Upper lobe of left lung (tissue), 4 donors: ENCODE data around the gene KIF18A.

ENCODE experiments used
- POLR2A ChIP-seq, 4 donors: fragments of 450-650 bp; IDR thresholded peaks; one replicate each; pipeline ENCODE4 v1.5.1; 2016 to 2017; ENCODE audit warnings: antibody characterized with exemption in 4 of 4, mild to moderate bottlenecking in 2 of 4
- POLR2AphosphoS5 ChIP-seq, 2 donors: sonication (generic); formaldehyde crosslinking; IDR thresholded peaks; one replicate each; pipeline ENCODE4 v1.5.1; 2017; ENCODE audit warnings: antibody characterized with exemption in 2 of 2
- TF ChIP-seq, protein P1 (sequence below), 6 experiments: fragments of 450-650 bp in 4 of 6; fragments of 200-600 bp in 2 of 6; sonication (generic) in 2 of 6; IDR thresholded peaks; one replicate each; pipeline ENCODE4 v1.5.1; 2016 to 2019; ENCODE audit warnings: antibody characterized with exemption in 6 of 6

DNA sequence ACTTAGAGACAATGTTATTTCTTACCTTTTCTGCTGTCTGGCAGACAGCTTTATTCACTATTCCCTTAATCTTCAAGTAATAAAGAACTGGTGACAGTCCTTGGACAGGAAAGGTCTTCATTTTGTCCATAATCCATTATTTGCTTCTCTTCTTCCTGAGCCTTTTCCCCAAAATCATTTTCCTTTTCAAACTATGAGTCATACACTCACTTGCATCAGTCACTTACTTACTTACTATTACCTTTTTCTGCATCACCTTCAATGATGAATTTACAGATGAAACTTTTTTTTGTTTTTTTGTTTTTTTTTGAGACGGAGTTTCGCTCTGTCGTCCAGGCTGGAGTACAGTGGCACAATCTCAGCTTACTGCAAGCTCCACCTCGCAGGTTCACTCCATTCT is 9.8 kb upstream of the KIF18A start:
- TF ChIP-seq, protein P1, sequence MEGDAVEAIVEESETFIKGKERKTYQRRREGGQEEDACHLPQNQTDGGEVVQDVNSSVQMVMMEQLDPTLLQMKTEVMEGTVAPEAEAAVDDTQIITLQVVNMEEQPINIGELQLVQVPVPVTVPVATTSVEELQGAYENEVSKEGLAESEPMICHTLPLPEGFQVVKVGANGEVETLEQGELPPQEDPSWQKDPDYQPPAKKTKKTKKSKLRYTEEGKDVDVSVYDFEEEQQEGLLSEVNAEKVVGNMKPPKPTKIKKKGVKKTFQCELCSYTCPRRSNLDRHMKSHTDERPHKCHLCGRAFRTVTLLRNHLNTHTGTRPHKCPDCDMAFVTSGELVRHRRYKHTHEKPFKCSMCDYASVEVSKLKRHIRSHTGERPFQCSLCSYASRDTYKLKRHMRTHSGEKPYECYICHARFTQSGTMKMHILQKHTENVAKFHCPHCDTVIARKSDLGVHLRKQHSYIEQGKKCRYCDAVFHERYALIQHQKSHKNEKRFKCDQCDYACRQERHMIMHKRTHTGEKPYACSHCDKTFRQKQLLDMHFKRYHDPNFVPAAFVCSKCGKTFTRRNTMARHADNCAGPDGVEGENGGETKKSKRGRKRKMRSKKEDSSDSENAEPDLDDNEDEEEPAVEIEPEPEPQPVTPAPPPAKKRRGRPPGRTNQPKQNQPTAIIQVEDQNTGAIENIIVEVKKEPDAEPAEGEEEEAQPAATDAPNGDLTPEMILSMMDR (IDR thresholded peaks at IDR 0.05): no peak
- TF ChIP-seq POLR2A (IDR thresholded peaks at IDR 0.05) (no peak), POLR2AphosphoS5 (IDR thresholded peaks at IDR 0.05) (no peak)
